ENCODE measurements around the gene UBALD2.
"Not testable (repeated sequence)": the region's sequence is repeated elsewhere in the genome, so short reads cannot be mapped to it uniquely, and the experiment has no call there.

DNA sequence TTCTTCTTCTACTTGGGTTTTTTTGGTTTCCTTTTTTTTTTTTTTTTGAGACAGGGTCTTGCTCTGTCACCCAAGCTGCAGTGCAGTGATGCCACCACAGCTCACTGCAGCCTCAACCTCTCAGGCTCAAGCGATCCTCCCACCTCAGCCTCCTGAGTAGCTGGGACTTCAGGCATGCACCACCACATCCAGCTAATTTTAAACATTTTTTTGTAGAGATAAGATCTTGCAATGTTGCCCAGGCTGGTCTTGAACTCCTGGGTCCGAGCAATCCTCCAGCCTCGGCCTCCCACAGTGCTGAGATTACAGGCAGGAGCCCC is 39.9 kb downstream of the UBALD2 start:
- TF ChIP-seq MAZ (IDR thresholded peaks at IDR 0.05; ENCODE audit: borderline replicate concordance, low read depth, low read length); POLR2A (IDR thresholded peaks at IDR 0.05; ENCODE audit: low read length); EP300 (IDR thresholded peaks at IDR 0.05); SMC3 (IDR thresholded peaks at IDR 0.05): not testable (repeated sequence)
- TF ChIP-seq, protein P1, sequence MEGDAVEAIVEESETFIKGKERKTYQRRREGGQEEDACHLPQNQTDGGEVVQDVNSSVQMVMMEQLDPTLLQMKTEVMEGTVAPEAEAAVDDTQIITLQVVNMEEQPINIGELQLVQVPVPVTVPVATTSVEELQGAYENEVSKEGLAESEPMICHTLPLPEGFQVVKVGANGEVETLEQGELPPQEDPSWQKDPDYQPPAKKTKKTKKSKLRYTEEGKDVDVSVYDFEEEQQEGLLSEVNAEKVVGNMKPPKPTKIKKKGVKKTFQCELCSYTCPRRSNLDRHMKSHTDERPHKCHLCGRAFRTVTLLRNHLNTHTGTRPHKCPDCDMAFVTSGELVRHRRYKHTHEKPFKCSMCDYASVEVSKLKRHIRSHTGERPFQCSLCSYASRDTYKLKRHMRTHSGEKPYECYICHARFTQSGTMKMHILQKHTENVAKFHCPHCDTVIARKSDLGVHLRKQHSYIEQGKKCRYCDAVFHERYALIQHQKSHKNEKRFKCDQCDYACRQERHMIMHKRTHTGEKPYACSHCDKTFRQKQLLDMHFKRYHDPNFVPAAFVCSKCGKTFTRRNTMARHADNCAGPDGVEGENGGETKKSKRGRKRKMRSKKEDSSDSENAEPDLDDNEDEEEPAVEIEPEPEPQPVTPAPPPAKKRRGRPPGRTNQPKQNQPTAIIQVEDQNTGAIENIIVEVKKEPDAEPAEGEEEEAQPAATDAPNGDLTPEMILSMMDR (IDR thresholded peaks at IDR 0.05) = not testable (repeated sequence)
